GM13976 (cell line): Measurements from ENCODE around the gene COL28A1.

Experiments used
- DNase-seq: peaks from one replicate; pipeline ENCODE4 v3.0.0; 2012; ENCODE audit warnings: low spot score
- CTCF ChIP-seq: IDR thresholded peaks from 2 replicates; pipeline ENCODE4 v1.5.1; 2012; ENCODE audit warnings: borderline replicate concordance, mild to moderate bottlenecking; ENCODE audit not compliant: insufficient read depth; ENCODE audit errors: extremely low read depth, missing control alignments, control extremely low read depth
- in situ Hi-C: fragments of 300-500 bp; cut with MboI; formaldehyde crosslinking; loops from one replicate; pipeline ENCODE4 v1.12.0; 2022; ENCODE audit warnings: low sequenced_read_pairs, mixed read lengths, inconsistent platforms; ENCODE audit not compliant: unreplicated experiment

COL28A1 gene

GRCh38 chr7:7539711-7540110 is 4.0 kb upstream of the COL28A1 start:
- no peak for TF ChIP-seq CTCF
- in situ Hi-C loops: loop anchor here (5.0 kb wide), 1 partner anchor 437 kb away; no protein-coding TSS in a partner anchor
- no peak for DNase-seq

- DNase-seq: no peak
- in situ Hi-C loops: no loop called here
- TF ChIP-seq CTCF: no peak
These were observed 3.5 kb upstream of the COL28A1 start for GRCh38 chr7:7539152-7539551.

GRCh38 chr7:7537711-7538110 is 2.0 kb upstream of the COL28A1 start:
- no peak for TF ChIP-seq CTCF
- in situ Hi-C loops: no loop called here
- no peak for DNase-seq

- no peak for DNase-seq
- TF ChIP-seq CTCF: no peak
- in situ Hi-C loops: no loop called here
These were observed 835 bp upstream of the COL28A1 start for GRCh38 chr7:7536396-7537019.

- no peak for TF ChIP-seq CTCF
- DNase-seq: no peak
- in situ Hi-C loops: no loop called here
These were observed 1.7 kb downstream of the COL28A1 start for GRCh38 chr7:7533831-7534430.

- DNase-seq: no peak
- in situ Hi-C loops: no loop called here
- no peak for TF ChIP-seq CTCF
These were observed 6.3 kb downstream of the COL28A1 start for GRCh38 chr7:7529328-7529727.
